ENCODE data around the gene RPS14.
A peak's percentile ranks its signal among the peaks of the same experiment; 100 is the strongest.
"Not testable (repeated sequence)": the region's sequence is repeated elsewhere in the genome, so short reads cannot be mapped to it uniquely, and the experiment has no call there.

The RPS14 gene

GRCh38 chr5:150479416-150479815, 29.9 kb upstream of the RPS14 start:
- DNase-seq (ENCODE audit: low spot score), result no peak

- DNase-seq (ENCODE audit: low spot score), result not testable (repeated sequence)
These were observed 27.0 kb upstream of the RPS14 start for GRCh38 chr5:150476568-150476967.

- peak; percentile 71 for DNase-seq (ENCODE audit: low spot score)
These were observed 24.3 kb upstream of the RPS14 start for GRCh38 chr5:150473673-150474358.

- peak; percentile 73 for DNase-seq (ENCODE audit: low spot score)
These were observed 20.4 kb upstream of the RPS14 start for GRCh38 chr5:150469718-150470469.

- no peak for DNase-seq (ENCODE audit: low spot score)
These were observed 18.7 kb upstream of the RPS14 start for GRCh38 chr5:150468206-150468605.

GRCh38 chr5:150465927-150466326, 16.4 kb upstream of the RPS14 start:
- no peak for DNase-seq (ENCODE audit: low spot score)

GRCh38 chr5:150464554-150465012, 15.0 kb upstream of the RPS14 start:
- no peak for DNase-seq (ENCODE audit: low spot score)

GRCh38 chr5:150461231-150461630, 11.7 kb upstream of the RPS14 start:
- DNase-seq (ENCODE audit: low spot score), result no peak

- DNase-seq (ENCODE audit: low spot score), result no peak
These were observed 11.2 kb upstream of the RPS14 start for GRCh38 chr5:150460781-150461180.

- DNase-seq (ENCODE audit: low spot score), result peak; percentile 67
These were observed 9.4 kb upstream of the RPS14 start for GRCh38 chr5:150458802-150459557.

GRCh38 chr5:150457562-150458240, 8.2 kb upstream of the RPS14 start:
- no peak for DNase-seq (ENCODE audit: low spot score)

GRCh38 chr5:150457121-150457520, 7.6 kb upstream of the RPS14 start:
- DNase-seq (ENCODE audit: low spot score), result no peak

- DNase-seq (ENCODE audit: low spot score), result no peak
These were observed 5.1 kb upstream of the RPS14 start for GRCh38 chr5:150454492-150455229.

GRCh38 chr5:150454027-150454426, 4.5 kb upstream of the RPS14 start:
- DNase-seq (ENCODE audit: low spot score), result not testable (repeated sequence)

- DNase-seq (ENCODE audit: low spot score), result no peak
These were observed 3.4 kb upstream of the RPS14 start for GRCh38 chr5:150452914-150453313.

GRCh38 chr5:150451594-150451993, 2.1 kb upstream of the RPS14 start:
- no peak for DNase-seq (ENCODE audit: low spot score)

GRCh38 chr5:150448952-150449516, 505 bp downstream of the RPS14 start:
- DNase-seq (ENCODE audit: low spot score), result no peak

- DNase-seq (ENCODE audit: low spot score), result no peak
These were observed 1.2 kb downstream of the RPS14 start for GRCh38 chr5:150448334-150448733.

- no peak for DNase-seq (ENCODE audit: low spot score)
These were observed 2.4 kb downstream of the RPS14 start for GRCh38 chr5:150447188-150447587.

- DNase-seq (ENCODE audit: low spot score), result no peak
These were observed 3.0 kb downstream of the RPS14 start for GRCh38 chr5:150446583-150446982.

GRCh38 chr5:150446088-150446487, 3.5 kb downstream of the RPS14 start:
- no peak for DNase-seq (ENCODE audit: low spot score)
